ENCODE measurements around the gene MSI2. TPM values are rescaled to one million over a fixed set of nuclear protein-coding genes. Genes with fewer than 3 reads are reported as not detected.

MSI2 gene
- total RNA-seq, 4 donors from 2014 or later: 9.9 to 18.5 (median 13.8) TPM

- no peak for DNase-seq (ENCODE audit: low spot score in 2 of 2)
- WGBS, 2 donors: 95 to 97% methylated on average over 3 of the region's 3 CpGs
These were observed 10.1 kb upstream of the MSI2 start for GRCh38 chr17:57246257-57246656.

DNA sequence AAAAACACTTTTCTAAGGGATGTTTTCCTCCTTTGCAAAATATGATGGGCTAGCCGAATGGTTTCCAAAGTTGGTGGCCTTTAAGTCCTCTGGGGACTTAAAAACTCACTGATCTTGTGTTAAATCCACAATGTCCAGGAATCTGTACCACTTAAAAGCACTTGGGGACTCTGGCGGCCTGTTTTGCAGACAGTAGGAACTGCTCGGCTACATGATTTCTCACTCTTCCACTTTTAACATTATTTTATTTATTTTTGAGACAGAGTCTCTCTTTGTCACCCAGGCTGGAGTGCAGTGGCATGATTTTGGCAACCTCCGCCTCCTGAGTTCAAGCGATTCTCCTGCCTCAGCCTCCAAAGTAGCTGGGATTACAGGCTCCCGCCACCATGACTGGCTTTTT lies 9.1 kb upstream of the MSI2 start:
- no peak for DNase-seq (ENCODE audit: low spot score in 2 of 2)
- H3K4me3 ChIP-seq (ENCODE audit: low read depth, poor library complexity, severe bottlenecking): no peak overlapping the region
- WGBS, 2 donors: 91 to 93% methylated on average over 6 of the region's 6 CpGs
- no peak for TF ChIP-seq POLR2A (IDR thresholded peaks at IDR 0.05)
- TF ChIP-seq, protein P1, sequence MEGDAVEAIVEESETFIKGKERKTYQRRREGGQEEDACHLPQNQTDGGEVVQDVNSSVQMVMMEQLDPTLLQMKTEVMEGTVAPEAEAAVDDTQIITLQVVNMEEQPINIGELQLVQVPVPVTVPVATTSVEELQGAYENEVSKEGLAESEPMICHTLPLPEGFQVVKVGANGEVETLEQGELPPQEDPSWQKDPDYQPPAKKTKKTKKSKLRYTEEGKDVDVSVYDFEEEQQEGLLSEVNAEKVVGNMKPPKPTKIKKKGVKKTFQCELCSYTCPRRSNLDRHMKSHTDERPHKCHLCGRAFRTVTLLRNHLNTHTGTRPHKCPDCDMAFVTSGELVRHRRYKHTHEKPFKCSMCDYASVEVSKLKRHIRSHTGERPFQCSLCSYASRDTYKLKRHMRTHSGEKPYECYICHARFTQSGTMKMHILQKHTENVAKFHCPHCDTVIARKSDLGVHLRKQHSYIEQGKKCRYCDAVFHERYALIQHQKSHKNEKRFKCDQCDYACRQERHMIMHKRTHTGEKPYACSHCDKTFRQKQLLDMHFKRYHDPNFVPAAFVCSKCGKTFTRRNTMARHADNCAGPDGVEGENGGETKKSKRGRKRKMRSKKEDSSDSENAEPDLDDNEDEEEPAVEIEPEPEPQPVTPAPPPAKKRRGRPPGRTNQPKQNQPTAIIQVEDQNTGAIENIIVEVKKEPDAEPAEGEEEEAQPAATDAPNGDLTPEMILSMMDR (IDR thresholded peaks at IDR 0.05): no peak
- intact Hi-C loops (cut with DNase I; ENCODE audit: low total_unique reads): loop anchor here (10.0 kb wide), 2 partner anchors 112 to 498 kb away; partner anchors contain the start of gene CCDC182

More at GRCh38 chr17:57246257-57246656, 10.1 kb upstream of the MSI2 start:
- intact Hi-C loops (cut with DNase I; ENCODE audit: low total_unique reads): loop anchor here (10.0 kb wide), 2 partner anchors 111 to 499 kb away; partner anchors contain the start of gene CCDC182
- no peak overlapping the region for H3K4me3 ChIP-seq (ENCODE audit: low read depth, poor library complexity, severe bottlenecking)
- no peak for TF ChIP-seq POLR2A (IDR thresholded peaks at IDR 0.05)
- TF ChIP-seq, protein P1 (IDR thresholded peaks at IDR 0.05): no peak

DNA sequence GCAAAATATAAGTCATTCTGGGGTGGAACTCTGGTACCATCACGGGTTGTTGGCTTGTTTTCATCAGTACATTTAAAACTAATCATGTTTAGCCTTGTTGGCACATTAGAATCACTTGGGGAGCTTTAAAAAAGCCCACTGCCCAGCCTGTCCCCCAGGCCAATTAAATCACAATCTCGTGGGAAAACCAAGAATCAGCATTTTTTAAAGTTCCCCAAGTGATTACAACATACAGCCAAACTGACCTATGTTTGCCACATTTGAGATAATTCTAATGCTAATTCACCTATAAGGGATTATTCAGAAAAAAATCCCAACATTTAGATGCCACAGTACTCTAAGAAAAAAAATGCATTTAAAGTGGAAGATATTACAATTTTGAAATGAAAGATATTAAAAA lies 8.4 kb upstream of the MSI2 start:
- 53 to 58% methylated on average over 2 of the region's 2 CpGs for WGBS, 2 donors

DNA sequence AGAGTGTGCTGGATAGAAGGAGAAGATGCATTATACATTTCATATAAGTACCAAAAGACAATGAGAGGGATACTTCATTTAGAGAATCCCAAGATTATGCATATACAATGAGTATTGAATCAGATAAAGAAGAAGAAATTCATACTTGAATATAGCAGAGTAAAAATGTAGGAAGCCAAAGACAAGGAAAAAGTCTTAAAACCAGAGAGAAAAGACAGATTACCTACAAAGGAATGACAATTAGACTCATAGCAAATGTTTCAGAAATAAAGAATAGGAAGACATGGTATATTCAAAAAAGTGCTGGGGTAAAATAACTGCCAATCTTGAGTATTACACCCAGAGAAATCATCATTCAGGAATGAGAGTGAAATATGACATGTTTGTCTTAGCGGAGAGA lies 6.8 kb upstream of the MSI2 start:
- intact Hi-C loops (cut with DNase I; ENCODE audit: low total_unique reads): loop anchor here (10.0 kb wide), 2 partner anchors 115 to 495 kb away; partner anchors contain the start of gene CCDC182
- no peak for TF ChIP-seq POLR2A (IDR thresholded peaks at IDR 0.05)
- TF ChIP-seq, protein P1 (IDR thresholded peaks at IDR 0.05): no peak
- WGBS, 2 donors: 92 to 100% methylated on average over 1 of the region's 1 CpG
- H3K4me3 ChIP-seq (ENCODE audit: low read depth, poor library complexity, severe bottlenecking): no peak overlapping the region
- no peak for DNase-seq (ENCODE audit: low spot score in 2 of 2)

More for the DNA sequence above, 8.4 kb upstream of the MSI2 start:
- intact Hi-C loops (cut with DNase I; ENCODE audit: low total_unique reads): loop anchor here (10.0 kb wide), 2 partner anchors 113 to 497 kb away; partner anchors contain the start of gene CCDC182
- H3K4me3 ChIP-seq (ENCODE audit: low read depth, poor library complexity, severe bottlenecking): no peak overlapping the region
- no peak for DNase-seq (ENCODE audit: low spot score in 2 of 2)
- no peak for TF ChIP-seq POLR2A (IDR thresholded peaks at IDR 0.05)
- TF ChIP-seq, protein P1 (IDR thresholded peaks at IDR 0.05): no peak

DNA sequence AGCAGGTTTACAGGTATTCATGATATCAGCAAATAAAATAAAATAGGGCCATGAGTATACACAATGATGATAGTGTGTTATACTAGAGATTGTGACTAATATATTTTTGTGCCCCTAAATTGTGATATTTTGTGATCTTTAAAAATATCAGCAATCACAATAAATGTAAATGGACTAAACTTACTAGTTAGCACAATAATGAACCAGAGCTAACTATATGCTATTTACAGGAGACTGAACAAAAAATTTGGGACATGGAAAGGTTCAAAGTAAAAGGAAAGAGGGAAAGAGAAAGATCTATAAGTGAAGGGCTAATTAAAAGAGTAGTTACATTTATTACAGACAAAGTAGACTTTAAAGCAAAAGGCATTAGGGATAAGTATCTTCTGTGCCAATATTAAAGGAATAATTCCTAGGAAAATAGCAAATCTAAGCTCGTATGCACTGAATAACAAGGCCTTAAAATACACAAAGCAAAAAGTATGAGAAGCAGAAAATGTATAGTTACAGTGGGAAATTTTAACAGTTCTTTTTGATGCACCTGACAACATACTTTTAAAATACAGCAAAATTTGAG lies 5.0 kb upstream of the MSI2 start:
- WGBS, 2 donors: 95 to 97% methylated on average over 1 of the region's 1 CpG
- TF ChIP-seq, protein P1 (IDR thresholded peaks at IDR 0.05): no peak
- no peak for TF ChIP-seq POLR2A (IDR thresholded peaks at IDR 0.05)
- intact Hi-C loops (cut with DNase I; ENCODE audit: low total_unique reads): no loop called here

More for the DNA sequence above, 5.0 kb upstream of the MSI2 start:
- H3K4me3 ChIP-seq (ENCODE audit: low read depth, poor library complexity, severe bottlenecking): no peak overlapping the region
- DNase-seq (ENCODE audit: low spot score in 2 of 2): no peak
